Activated CD8-positive, alpha-beta T cell treated with anti-CD3 and anti-CD28 coated beads, Interleukin-2, amount 10 ng/mL, durations not matched to agents 7 days and 5 days (primary cell): Measurements from ENCODE around the gene ZNF554. TPM values are rescaled to one million over a fixed set of nuclear protein-coding genes. Genes with fewer than 3 reads are reported as not detected.
"Not testable (repeated sequence)": the region's sequence is repeated elsewhere in the genome, so short reads cannot be mapped to it uniquely, and the experiment has no call there.

Experiments used
- ATAC-seq: fragments of 150-1000 bp; cut with Tn5 transposase; one replicate; pipeline ENCODE4 v1.10.0; 2021; ENCODE audit warnings: moderate library complexity
- CTCF ChIA-PET: fragments of 350-600 bp; sonication (Branson Sonifier 250); formaldehyde crosslinking; loops from one replicate; lab custom pipeline; 2021; ENCODE audit warnings: antibody characterized with exemption; lab: Charles Lee
- POLR2A ChIA-PET: fragments of 350-600 bp; sonication (Branson Sonifier 250); formaldehyde crosslinking; loops from one replicate; lab custom pipeline; 2021; ENCODE audit warnings: antibody characterized with exemption; lab: Charles Lee
- DNase-seq: peaks from one replicate; pipeline ENCODE4 v3.0.0-alpha.2; 2020
- H3K27ac Mint-ChIP-seq: one replicate; pipeline ENCODE4 v1.8.0; 2021; ENCODE audit warnings: mild to moderate bottlenecking, mixed read lengths
- H3K27me3 Mint-ChIP-seq: one replicate; pipeline ENCODE4 v1.8.0; 2021; ENCODE audit warnings: low read depth, mixed read lengths
- H3K36me3 Mint-ChIP-seq: one replicate; pipeline ENCODE4 v1.8.0; 2021; ENCODE audit warnings: low read depth, mixed read lengths
- H3K4me1 Mint-ChIP-seq: one replicate; pipeline ENCODE4 v1.8.0; 2021; ENCODE audit warnings: low read depth, mixed read lengths
- H3K4me3 Mint-ChIP-seq: one replicate; pipeline ENCODE4 v1.8.0; 2021; ENCODE audit warnings: mild to moderate bottlenecking, mixed read lengths
- H3K9me3 Mint-ChIP-seq: one replicate; pipeline ENCODE4 v1.8.0; 2022; ENCODE audit warnings: mixed read lengths; ENCODE audit not compliant: insufficient read depth
- total RNA-seq, 2 experiments: library from RNA; stranded (reverse); gene quantifications; one replicate each; pipeline ENCODE4 v1.2.3, GENCODE V29; 2021

The ZNF554 gene
- total RNA-seq, 2 experiments from 2014 or later: 2.1 to 2.5 TPM

DNA sequence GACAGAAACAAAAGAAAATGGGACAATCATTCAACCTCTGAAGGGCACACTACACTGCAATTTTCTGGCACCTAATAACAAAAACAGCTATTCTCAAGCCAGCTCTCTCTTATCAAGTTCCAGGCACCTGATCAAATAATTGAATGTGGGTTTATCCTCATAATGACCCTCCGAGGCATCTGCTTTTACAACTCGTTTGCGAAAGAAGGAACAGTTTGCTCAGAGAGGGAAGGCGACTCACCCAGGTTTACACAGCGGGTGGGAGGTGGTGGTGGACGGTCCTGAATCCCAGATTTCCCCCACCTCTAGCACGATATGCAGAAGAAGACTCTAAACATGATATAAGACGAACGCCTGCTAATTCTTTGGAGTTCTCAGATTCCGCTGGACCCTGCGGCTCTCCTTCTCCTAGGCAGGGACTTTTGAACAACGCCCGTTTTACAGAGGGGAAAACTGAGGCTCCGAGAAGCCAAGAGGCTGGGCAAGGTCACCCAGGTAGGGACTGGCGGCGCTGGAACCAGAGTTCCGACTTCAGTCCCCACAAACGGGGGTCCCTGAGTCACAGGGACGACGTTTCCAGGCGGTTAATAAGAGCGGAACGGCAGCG is 37.2 kb upstream of the ZNF554 start:
- POLR2A ChIA-PET: no interaction called here
- H3K4me1 Mint-ChIP-seq: peaks cover 56% of the 10 kb centered on the region
- H3K36me3 Mint-ChIP-seq: peaks cover 12% of the 10 kb centered on the region
- peak; percentile 30 for DNase-seq
- peak overlapping the region; percentile 88 for H3K4me3 Mint-ChIP-seq
- CTCF ChIA-PET: interaction anchor here (1.0 to 2.1 kb wide), 5 partner anchors 11 to 134 kb away, joined by 3 to 6 read pairs (median 4); no protein-coding TSS in a partner anchor
- no peaks in the 10 kb centered on the region for H3K27me3 Mint-ChIP-seq
- H3K27ac Mint-ChIP-seq: peak overlapping the region; percentile 97
- no peak for ATAC-seq
- no peaks in the 10 kb centered on the region for H3K9me3 Mint-ChIP-seq

DNA sequence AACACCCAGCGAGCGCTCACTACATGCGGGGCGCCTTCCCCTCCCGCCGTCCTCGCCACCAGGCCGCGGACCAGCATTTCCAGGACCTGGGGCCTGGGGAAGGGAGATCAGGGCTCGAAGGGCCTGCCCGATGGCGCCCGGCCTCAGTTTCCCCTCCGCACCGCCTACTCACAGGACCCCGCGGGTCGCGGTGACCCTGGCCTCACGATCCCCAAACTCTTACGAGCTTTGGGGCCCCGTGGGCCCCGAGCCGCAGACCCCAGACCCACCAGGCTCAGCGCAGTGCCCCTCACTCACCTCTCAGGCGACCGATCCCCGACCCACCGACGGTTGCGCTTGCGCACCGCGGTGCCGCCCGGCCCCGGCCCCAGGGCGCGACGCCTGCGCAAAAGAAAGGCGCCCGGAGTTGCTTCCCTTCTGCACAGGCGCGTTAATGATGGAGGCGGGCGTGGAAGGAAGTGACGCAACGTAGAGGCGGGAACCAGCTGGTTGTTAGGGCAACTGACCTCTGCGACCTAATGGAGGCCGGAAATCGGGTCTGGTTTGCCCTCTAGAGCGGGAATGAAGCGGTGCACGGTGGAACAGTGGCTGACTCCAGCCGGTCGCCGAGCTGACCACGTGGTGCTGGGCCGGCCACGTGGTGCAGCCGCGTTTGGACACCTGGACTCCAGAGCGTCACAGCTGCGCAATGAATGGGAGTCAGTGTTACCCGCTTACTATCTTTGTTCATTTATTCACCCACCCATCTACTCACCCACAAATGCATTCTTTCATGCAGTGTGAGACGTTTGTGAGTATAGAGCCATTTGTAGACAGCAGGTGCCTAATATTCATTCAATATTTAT is 36.5 kb upstream of the ZNF554 start, which contains the start of gene SGTA:
TSS of gene SGTA (minus strand) at position 338 of the 845 bp plus-strand sequence. CDS start 14,205 bp downstream, outside the sequence.
- ChIA-PET CTCF (interaction anchor here (0.9 to 1.1 kb wide), 2 partner anchors 14 to 135 kb away, joined by 3 read pairs; no protein-coding TSS in a partner anchor), POLR2A (interaction anchor here (0.7 kb wide), 2 partner anchors 119 to 495 kb away, joined by 3 read pairs; no protein-coding TSS in a partner anchor)
- Mint-ChIP-seq H3K36me3 (peaks cover 16% of the 10 kb centered on the region), H3K9me3 (no peaks in the 10 kb centered on the region), H3K27ac (peak within 1 kb of the TSS; percentile 97), H3K4me3 (peak within 1 kb of the TSS; percentile 88), H3K27me3 (no peaks in the 10 kb centered on the region), H3K4me1 (peaks cover 59% of the 10 kb centered on the region)
- peak; percentile 99 for DNase-seq
- ATAC-seq: peak; percentile 65

- Mint-ChIP-seq H3K27me3 (no peaks in the 10 kb centered on the region), H3K4me3 (peak overlapping the region; percentile 88), H3K36me3 (peaks cover 13% of the 10 kb centered on the region), H3K27ac (peak overlapping the region; percentile 97), H3K9me3 (no peaks in the 10 kb centered on the region), H3K4me1 (peaks cover 61% of the 10 kb centered on the region)
- CTCF ChIA-PET: interaction anchor here (0.9 to 1.1 kb wide), 2 partner anchors 15 to 135 kb away, joined by 3 read pairs; no protein-coding TSS in a partner anchor
- no peak for ATAC-seq
- no peak for DNase-seq
- POLR2A ChIA-PET: interaction anchor here (0.6 to 0.7 kb wide), 4 partner anchors 118 to 871 kb away, joined by 3 to 6 read pairs (median 4); no protein-coding TSS in a partner anchor
Measured at GRCh38 chr19:2783781-2784145, 35.9 kb upstream of the ZNF554 start.

DNA sequence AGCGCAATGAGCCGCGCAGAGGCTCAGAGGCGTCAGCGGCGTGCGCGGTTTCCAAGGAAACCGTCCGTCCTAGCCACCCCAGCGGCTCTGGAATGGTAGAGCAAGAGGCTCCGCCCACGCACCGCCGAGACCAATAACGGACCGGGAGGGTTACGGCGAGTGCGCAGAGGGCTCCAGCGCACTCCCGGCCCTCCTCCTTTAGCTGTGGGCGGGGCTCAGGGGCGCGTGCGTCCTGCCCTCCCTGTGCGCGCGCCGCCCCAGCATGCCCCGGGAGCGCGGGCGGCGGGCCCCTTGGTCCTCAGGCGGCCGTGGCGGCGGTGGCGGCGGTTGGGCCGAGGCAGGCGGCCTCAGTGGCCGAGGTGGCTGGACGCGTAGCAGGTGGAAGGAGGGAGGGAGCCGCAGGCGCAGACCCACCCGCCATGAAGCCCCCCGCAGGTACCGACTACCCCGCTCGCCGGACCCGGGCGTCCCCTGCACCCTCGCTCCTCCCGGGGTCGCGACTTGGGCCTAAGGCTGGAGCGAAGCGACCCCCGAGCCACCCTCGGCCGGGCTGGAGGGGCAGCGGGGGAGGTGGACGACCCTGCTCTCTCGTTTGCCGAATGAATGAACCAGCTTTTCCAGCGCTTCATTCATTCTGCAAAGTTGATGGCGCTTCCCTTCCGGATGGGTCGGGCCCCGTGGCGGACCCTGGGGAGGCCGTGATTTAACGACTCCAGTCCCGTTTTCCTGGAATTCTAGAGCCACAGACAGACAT is 34.2 kb upstream of the ZNF554 start, which contains the start of gene THOP1:
TSS of gene THOP1 (plus strand) at position 260 of the 754 bp plus-strand sequence. CDS start at position 420, 160 bp downstream.
- POLR2A ChIA-PET: interaction anchor here (0.6 kb wide), 1 partner anchor 1256 kb away, joined by 3 read pairs; no protein-coding TSS in a partner anchor

DNA sequence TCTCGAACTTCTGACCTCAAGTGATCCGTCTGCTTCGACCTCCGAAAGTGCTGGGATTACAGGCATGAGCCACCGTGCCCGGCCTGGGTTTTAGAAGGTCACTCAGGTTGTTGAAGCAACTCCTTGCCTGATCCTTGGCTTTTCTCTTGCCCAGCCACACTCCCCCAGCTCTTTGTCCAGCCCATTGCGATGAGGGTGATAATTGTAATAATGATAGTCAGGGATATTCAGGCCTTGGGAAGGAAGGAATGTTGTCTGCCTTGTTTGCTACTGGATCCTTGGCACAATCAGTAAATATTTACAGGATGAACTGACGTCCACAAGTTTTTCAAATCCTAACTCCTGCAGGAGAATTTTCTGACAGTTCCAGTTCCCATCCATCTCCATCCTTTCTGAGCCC is 32.6 kb upstream of the ZNF554 start:
- CTCF ChIA-PET: no interaction called here
- no peak for ATAC-seq
- Mint-ChIP-seq H3K27me3 (no peaks in the 10 kb centered on the region), H3K27ac (no peak overlapping the region), H3K9me3 (no peaks in the 10 kb centered on the region), H3K4me1 (peaks cover 49% of the 10 kb centered on the region), H3K4me3 (peak overlapping the region; percentile 90), H3K36me3 (peaks cover 20% of the 10 kb centered on the region)
- POLR2A ChIA-PET: no interaction called here
- no peak for DNase-seq

More for the DNA sequence above, 34.2 kb upstream of the ZNF554 start, which contains the start of gene THOP1:
- H3K9me3 Mint-ChIP-seq: no peaks in the 10 kb centered on the region
- no peaks in the 10 kb centered on the region for H3K27me3 Mint-ChIP-seq
- ATAC-seq (peak; percentile 91), DNase-seq (peak; percentile 99)
- CTCF ChIA-PET: interaction anchor here (0.9 kb wide), 1 partner anchor 250 kb away, joined by 3 read pairs; no protein-coding TSS in a partner anchor
- peaks cover 19% of the 10 kb centered on the region for H3K36me3 Mint-ChIP-seq
- H3K27ac Mint-ChIP-seq: peak within 1 kb of the TSS; percentile 81
- peak within 1 kb of the TSS; percentile 90 for H3K4me3 Mint-ChIP-seq
- H3K4me1 Mint-ChIP-seq: peaks cover 61% of the 10 kb centered on the region

GRCh38 chr19:2788237-2788636 is 31.4 kb upstream of the ZNF554 start:
- Mint-ChIP-seq H3K36me3 (peaks cover 26% of the 10 kb centered on the region), H3K9me3 (no peaks in the 10 kb centered on the region), H3K27me3 (no peaks in the 10 kb centered on the region), H3K27ac (no peak overlapping the region), H3K4me3 (no peak overlapping the region), H3K4me1 (peaks cover 44% of the 10 kb centered on the region)
- DNase-seq (no peak), ATAC-seq (no peak)
- POLR2A ChIA-PET: no interaction called here
- CTCF ChIA-PET: interaction anchor here (1.0 kb wide), 1 partner anchor 32 kb away, joined by 3 read pairs; no protein-coding TSS in a partner anchor

DNA sequence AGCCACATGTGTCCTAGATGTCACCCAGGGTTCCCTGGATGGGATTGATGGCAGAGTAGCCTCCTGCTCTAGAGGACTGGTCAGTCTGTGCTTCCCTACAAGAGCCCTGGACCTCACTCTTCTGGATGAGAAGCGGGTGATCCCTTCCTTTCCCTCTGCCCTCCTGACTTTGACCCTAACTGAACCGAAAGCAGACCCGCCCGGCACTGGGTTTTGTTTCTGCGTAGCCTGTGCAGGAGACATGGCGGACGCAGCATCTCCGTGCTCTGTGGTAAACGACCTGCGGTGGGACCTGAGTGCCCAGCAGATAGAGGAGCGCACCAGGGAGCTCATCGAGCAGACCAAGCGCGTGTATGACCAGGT is 29.5 kb upstream of the ZNF554 start:
- no peak overlapping the region for H3K27ac Mint-ChIP-seq
- ChIA-PET CTCF (no interaction called here), POLR2A (no interaction called here)
- peaks cover 25% of the 10 kb centered on the region for H3K4me1 Mint-ChIP-seq
- no peak overlapping the region for H3K4me3 Mint-ChIP-seq
- peaks cover 38% of the 10 kb centered on the region for H3K36me3 Mint-ChIP-seq
- no peaks in the 10 kb centered on the region for H3K9me3 Mint-ChIP-seq
- H3K27me3 Mint-ChIP-seq: no peaks in the 10 kb centered on the region
- DNase-seq (no peak), ATAC-seq (no peak)

- DNase-seq (no peak), ATAC-seq (no peak)
- Mint-ChIP-seq H3K4me3 (no peak overlapping the region), H3K27me3 (no peaks in the 10 kb centered on the region), H3K4me1 (peaks cover 25% of the 10 kb centered on the region), H3K9me3 (no peaks in the 10 kb centered on the region), H3K27ac (no peak overlapping the region), H3K36me3 (peaks cover 41% of the 10 kb centered on the region)
- POLR2A ChIA-PET: no interaction called here
- CTCF ChIA-PET: no interaction called here
Measured at GRCh38 chr19:2790557-2791271, 29.0 kb upstream of the ZNF554 start.

- Mint-ChIP-seq H3K27ac (no peak overlapping the region), H3K4me1 (peaks cover 17% of the 10 kb centered on the region), H3K9me3 (no peaks in the 10 kb centered on the region), H3K27me3 (no peaks in the 10 kb centered on the region), H3K4me3 (no peak overlapping the region), H3K36me3 (peaks cover 45% of the 10 kb centered on the region)
- POLR2A ChIA-PET: no interaction called here
- CTCF ChIA-PET: no interaction called here
- DNase-seq (no peak), ATAC-seq (no peak)
Measured at GRCh38 chr19:2791440-2791839, 28.2 kb upstream of the ZNF554 start.

DNA sequence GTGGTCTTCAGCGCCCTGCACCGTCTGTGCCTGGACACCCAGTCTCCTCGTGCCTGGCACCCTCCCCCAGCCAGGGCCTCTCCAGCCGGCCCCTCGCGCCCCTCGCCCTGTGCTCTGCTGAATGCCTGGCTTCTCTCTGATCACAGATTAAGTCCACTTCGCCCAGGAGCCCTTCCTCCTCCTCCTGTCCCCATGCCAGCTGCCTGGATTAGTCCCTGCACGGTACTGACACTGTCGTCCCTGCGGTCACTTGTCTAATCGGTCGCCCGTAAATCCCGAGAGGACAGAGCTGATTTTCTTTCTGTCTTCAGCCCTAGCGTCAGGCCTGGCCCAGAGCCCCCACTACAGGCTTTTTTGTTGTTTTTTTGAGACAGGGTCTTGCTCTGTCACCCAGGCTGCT is 27.8 kb upstream of the ZNF554 start:
- Mint-ChIP-seq H3K36me3 (peaks cover 45% of the 10 kb centered on the region), H3K9me3 (no peaks in the 10 kb centered on the region), H3K4me1 (peaks cover 16% of the 10 kb centered on the region), H3K4me3 (no peak overlapping the region), H3K27me3 (no peaks in the 10 kb centered on the region), H3K27ac (no peak overlapping the region)
- DNase-seq (no peak), ATAC-seq (no peak)
- CTCF ChIA-PET: no interaction called here
- POLR2A ChIA-PET: no interaction called here

GRCh38 chr19:2792666-2793065 is 27.0 kb upstream of the ZNF554 start:
- H3K9me3 Mint-ChIP-seq, DNase-seq, ATAC-seq, POLR2A ChIA-PET, H3K4me3 Mint-ChIP-seq, H3K27me3 Mint-ChIP-seq, H3K27ac Mint-ChIP-seq, CTCF ChIA-PET, H3K4me1 Mint-ChIP-seq: not testable (repeated sequence)
- peaks cover 41% of the 10 kb centered on the region for H3K36me3 Mint-ChIP-seq
